NOMO-1 (cell line): ENCODE results near the gene CLDN7.
"Not testable (repeated sequence)": the region's sequence is repeated elsewhere in the genome, so short reads cannot be mapped to it uniquely, and the experiment has no call there.

Source experiments
- DNase-seq, 2 experiments: peaks; one replicate each; lab custom pipeline; 2025; ENCODE audit not compliant: unreplicated experiment in 2 of 2; lab: John Stamatoyannopoulos, UW

CLDN7 gene

DNA sequence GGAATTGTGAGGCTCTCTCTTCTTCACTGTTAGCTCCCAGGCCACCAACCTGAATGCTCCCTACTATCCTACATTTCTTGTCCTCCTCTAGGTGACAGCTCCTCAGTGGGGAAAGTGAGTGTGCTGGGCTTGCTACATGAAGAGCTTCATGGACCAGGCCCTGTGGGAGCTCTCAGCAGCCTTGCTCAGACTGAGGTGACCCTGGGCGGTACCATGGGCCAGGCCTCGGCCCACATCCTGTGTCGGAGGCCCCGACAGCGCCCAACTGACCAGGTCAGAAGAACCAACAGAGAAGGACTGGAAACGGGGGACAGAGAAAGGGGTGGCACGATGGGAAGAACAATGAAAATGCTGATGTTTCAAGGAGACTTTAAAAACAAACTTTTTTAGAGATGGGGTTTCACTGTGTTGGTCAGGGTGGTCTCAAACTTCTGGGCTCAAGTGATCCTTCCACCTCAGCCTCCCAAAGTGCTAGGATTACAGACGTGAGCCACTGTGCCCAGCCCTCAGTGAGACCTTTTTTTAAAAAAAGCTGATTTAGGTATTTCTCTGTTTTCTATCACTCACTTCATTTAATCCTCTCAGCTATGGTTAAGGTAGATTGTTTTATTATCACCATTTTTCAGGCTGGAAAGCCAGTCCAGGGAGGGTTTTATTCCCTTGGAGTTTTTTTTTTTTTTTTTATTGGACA is 5.4 kb downstream of the CLDN7 start:
- DNase-seq: no peak

DNA sequence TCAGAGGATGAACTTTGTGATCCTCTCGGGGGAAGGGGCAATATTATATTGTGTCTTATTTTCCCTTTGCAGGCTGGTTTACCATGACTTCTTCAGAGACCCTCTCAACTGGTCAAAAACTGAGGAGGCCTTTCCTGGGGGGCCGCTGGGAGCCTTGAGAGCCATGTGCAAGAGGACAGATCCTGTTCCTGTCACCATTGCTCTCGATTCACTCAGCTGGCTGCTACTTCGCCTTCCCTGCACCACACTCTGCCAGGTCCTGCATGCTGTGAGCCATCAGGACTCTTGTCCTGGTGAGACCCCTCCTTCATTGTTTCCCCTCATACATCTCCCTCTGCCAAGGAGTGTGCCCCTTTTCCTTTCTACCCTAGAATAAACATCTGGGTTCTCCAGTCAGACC is 7.8 kb downstream of the CLDN7 start:
- DNase-seq: no peak

DNA sequence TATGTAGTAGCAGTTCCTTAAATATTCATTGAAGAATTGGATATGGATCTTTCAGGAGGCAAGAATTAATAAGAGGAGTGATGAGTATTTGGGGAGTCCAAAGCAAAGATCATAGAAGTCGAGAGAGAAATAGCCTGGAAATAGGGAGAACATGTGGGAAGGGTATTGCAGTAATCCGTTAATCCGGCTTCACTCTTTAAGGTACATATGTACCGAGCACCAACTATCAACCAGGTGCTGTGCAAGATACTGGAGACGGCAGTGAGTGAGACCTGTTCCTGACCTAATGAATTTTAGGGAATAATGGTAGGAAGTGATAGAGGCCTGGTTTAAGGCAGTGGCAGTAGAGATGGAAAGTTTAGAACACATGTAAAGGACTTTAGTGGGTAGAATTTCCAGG is 9.2 kb downstream of the CLDN7 start:
- no peak for DNase-seq

DNA sequence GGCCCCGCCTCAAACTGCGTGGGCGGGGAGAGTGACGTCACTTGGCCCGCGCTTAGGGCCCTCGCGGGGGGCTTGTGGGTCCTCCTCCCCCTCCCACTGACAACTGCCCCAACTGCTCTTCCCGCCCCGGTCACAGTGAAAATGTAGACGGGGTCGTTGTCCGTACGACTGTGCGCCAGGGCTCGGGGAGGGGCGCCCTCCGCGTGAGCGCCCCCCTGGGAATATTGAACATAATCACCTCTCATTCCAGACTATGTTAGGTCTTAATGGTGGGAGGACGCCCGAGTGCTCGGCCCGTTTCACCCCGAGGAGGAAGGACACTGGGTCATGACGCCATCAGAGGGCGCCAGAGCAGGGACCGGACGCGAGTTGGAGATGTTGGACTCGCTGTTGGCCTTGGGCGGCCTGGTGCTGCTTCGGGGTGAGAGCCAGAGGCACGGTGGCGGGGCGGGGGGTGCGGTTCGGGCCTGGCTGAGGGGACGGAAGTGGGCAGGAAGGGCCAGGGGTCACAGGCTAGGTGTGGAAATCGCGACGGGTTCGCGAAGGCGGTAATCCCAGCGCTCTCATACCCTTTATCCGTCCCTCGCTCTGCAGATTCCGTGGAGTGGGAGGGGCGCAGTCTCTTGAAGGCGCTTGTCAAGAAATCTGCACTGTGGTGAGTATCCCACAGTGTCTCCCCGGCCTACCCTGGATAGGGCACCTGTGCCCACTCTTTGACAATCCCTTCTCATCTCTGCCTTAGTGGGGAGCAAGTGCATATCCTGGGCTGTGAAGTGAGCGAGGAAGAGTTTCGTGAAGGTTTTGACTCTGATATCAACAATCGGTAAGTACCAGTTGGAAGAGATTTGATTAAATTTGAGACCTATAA is 9.9 kb downstream of the CLDN7 start, which contains the start of gene ELP5:
Gene ELP5, plus strand, starts transcription at position 40 of the 868 bp plus-strand sequence. Its CDS starts 336 bp downstream, at position 376.
- DNase-seq: peak; percentile 89 to 90

DNA sequence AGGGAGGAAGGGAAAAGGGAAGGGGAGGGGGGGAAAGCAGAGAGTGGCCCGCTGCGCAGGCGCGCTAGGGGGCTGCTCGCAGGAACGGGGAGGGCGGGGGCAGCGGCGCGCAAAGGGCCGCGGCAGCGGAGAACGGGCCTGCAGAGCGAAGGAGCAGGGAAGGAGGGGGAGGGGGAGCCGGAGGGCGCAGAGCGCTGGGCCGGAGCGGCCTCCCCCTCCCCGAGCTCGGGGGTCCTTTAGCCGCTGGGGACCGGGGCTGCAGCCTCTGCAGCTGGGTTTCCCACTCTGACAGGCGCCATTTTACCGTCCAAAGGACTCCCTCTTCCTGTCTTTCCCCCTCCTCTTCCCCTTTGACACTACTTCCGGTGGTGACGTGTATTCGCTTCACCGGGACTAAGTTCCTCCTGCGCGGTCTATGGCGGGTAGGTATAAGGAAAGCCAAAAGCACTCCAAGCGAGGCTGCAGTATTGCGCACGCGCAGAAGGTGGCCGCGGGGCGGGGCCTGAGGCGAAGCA is 10.6 kb downstream of the CLDN7 start, which contains the start of gene CTDNEP1:
Gene CTDNEP1, minus strand, starts transcription at position 74 of the 515 bp plus-strand sequence. CDS start 438 bp downstream, outside the sequence.
- peak; percentile 95 to 98 for DNase-seq

DNA sequence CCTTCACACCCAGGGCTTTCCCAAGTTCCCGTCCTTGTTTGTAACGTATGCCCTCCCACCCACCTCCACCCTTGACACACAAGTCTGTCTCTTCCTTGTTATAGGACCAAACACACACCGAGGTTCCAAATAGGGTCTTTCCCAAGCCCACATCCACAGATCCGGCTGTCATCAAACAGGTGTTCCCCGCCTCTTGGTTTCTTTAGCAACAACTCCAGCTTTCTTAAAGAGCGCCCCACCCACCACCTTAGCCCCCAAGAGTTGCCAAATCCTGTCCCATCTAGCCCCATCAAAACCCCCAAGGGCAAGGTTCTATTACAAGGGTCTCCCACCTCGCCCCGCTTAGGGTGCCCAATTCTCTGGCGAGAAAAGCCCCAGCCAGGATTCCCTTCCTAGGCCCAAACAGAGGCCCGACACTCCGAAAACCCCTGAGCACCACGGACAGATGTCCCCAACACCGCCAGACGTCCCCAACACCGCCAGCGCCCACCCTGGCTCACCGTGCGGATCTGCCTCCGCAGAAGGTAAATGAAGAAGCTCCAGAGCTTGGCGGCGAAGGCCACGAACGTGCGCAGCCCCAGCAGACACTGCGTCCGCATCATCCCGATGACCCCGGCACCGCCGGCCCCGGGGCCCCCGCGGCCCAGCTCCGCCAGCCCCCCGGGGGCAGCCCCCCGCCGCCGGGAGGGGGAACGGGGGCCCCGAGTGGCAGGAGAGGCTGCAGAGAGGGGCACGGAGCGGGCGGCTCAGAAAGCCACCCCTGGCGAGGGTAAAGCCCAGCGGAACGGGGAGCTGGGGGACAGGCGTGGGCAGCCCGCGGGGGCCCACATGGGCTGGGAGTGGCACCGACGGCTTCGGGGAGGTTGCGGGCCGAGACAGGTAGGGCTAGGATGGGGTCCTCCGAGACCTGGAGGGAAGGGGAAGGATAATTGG is 11.3 kb downstream of the CLDN7 start:
- no peak for DNase-seq

DNA sequence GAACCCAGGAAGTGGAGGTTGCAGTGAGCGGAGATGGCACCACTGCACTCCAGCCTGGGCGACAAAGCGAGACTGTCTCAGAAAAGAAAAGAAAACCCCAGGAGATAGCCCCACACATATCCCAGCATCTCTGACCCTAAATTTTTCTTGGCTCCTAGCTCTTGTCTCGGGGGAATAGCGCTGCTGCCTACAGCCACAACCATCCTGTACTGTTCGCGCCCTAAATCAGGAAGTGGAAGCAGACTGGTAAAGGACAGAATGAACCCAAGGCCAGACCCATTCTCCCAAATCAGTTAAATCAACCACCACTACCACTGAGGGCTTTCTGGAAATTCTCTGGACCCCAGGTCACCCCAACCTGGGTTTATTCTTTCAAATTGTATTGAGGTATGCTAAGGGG is 12.4 kb downstream of the CLDN7 start:
- DNase-seq: peak; percentile 28 to 55

DNA sequence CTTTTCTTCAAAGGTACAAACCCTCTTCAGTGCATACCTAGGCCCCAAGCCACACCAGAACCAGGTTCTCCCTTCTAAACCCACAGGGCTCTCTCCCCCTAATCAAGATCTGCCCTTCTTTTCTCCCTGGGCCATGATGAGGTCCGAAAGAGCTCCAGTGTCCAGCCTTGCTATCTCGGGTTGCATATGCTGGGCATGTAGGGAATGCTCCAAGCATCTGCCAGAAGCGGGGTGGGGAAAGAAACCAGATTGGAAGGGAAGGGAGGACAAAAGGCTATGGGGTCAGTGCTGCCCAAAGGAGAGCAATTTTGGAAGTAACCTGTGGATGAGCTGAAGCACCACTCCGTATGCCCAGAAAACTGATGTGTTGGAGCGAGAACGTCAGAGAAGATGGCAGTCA is 13.1 kb downstream of the CLDN7 start:
- DNase-seq: no peak

DNA sequence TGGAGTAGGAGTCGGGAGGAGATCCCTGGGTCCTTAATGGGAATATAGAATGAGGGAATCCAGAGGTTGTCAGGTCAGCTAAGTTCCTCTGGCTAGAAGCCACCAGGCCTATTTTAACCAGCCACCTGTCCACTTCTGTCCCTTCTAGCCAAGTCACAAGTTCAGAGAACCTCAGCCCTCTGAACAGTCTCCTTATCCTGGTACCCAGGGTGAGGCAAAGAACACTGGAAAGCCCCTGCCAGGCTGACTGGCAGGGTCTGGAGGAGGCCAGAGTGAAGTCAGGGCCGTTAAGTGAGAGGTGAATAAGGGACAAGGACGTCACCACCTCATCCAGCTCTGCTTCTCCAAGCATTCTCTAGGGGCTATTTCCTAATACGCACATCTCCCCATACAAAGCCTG is 13.5 kb downstream of the CLDN7 start:
- no peak for DNase-seq

DNA sequence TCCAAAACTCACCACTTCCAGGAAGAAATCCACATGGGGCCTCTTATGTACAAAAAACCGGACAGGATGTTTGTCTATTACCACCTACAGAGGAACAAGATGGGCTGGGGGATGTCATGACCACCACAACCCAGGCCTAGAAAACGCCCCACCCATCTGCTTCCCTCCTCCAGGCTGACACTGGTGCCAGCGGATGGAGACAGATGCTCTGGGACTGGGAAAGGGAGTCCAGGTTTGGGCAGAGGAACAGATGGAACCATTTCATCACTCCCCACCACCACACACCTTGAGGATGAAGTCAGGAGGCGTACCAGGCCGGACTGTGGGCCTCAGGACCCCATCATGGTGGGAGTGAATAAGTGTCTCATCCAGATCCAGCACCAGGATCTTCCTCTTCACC is 15.5 kb downstream of the CLDN7 start:
- DNase-seq: no peak

DNA sequence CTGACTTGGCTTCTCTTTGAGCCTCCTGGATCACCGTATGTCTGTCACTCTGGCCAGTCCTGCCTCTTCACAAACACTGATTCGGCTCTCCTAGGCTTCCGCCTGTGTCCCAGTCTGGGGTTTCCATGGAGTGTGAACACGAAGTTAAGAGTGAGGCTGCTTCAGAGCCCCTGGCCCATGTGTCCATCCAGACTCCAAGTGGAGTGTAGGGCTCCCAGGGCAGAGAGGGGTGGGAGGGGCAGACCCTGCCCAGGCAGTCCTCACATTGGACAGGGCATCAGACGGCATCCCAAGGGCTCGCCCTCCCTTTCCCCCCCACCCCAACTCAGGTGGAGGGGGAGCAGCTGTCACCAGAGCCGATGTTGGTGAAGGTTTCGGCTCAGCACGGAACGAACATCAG is 18.4 kb downstream of the CLDN7 start:
- not testable (repeated sequence) for DNase-seq

DNA sequence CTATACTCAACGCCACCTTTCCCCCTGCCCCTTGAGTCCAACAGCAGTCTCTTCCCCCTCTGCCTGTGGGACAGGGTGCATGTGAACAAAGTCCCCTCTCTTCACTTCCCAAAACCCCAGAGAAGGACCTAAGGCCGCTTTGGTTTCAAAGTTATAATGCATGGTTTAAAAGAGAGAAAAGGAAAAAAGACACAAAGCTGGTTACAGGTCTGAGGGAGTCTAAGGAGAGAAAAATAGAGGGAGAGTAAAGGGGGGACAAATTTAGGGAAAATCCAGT is 18.9 kb downstream of the CLDN7 start:
- no peak for DNase-seq

DNA sequence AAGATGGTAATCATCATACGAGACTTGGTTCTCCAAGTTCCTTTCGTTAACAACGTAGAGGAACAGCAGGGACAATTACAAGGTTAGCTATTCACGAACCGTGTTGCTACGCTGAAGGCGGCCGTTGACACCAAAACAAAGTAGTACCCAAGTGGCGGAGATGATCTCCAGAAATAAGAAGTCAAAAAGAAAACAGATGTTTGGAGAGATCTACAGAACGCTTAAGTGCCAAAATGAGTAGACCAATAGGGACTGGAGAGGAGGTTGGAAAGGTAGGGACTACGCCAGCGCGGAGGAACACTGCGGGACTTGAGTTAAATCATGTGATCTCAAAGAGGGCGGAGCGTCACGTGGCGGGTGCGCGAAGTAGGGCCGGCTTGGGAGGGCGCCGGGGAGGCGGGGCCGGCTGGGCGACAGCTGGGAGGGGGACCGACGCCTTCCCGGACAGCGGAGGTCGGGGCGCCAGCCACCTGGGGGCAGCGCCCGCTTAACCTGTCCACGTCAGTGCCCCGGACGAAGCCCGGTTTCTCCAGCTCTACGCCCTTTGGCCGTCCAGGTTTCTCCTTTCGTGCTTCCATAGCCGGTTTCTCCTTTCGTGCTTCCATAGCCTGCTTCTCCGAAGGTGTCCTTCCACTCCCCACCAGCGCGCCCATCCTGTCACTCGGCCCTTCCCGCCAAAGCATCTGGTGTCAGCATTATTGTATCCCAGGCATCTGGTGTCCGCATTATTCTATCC is 19.4 kb downstream of the CLDN7 start:
- DNase-seq: peak; percentile 87 to 88

DNA sequence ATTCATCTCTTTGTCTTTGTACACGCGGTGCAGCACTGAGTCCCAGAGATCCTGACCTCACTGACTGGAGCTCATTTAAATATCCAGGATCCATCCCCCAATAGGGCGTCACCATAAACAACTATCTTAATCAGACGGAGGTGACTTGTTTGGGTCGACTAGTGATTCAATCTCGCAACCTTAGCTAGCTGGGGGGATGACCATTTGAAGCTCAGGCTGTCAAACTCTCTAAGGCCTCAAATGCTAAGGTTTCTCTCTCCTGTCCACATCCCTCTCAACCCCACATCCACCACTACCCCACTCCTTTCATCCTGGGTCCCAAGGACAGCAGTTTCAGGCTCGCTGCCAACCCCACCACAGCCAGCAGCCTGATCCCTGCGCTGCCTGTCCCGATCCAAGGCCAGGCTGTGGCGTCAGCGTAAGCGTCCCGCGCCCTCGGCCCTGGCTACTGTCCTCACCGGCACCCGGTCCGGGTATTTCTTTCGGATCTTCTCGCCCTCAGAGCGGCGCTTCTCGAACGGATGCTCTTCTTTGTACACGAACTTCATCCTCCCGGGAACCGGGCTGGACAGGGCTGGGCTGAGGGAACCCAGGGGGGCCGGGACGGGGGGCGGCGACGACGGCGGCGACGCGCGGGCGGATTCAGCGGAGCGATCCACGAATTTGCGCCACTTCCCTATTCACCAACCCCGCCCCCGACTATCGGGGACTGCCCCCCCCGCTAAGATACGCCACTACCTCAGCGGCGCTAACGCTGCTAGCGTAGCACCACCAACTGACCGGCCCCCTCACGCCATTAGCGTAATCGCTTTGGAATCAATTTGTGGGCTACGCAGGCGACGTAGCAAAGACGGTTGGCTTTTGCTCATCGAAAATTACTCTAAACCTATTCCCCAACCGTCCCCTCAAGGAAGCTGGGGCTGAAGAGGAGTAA is 20.2 kb downstream of the CLDN7 start, which contains the start of gene GABARAP:
Gene GABARAP, minus strand, starts transcription at position 667 of the 934 bp plus-strand sequence. Its CDS starts 119 bp downstream, at position 548.
- DNase-seq: peak; percentile 80 to 88

DNA sequence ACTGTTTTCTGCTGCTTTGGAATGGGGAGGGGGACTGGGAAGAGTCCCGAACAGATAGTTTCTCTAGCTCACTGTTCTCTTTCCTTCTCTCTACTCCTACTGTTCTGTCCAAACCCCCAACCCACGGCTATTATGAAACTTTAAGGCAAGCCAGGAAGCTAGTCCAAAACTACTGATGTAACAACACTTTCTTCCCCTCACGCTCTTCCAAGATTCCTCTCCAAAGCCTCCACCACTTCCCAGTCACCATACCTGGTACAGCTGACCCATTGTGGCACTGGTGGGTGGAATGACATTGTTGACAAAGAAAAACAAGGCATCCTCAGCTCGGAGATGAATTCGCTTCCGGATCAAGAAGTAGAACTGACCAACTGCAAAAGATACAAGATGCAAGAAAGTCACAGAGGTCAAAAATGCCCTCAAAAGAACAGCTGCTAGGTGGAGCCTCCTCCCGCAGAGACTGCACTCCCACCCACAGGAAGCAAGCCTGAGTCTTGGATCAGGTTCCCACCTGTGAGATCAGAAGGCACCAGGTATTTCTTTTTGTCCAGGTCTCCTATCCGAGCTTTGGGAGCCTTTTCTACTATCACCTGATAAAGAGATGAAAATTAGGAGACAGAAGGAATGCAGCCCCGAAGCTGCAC is 21.1 kb downstream of the CLDN7 start:
- no peak for DNase-seq

DNA sequence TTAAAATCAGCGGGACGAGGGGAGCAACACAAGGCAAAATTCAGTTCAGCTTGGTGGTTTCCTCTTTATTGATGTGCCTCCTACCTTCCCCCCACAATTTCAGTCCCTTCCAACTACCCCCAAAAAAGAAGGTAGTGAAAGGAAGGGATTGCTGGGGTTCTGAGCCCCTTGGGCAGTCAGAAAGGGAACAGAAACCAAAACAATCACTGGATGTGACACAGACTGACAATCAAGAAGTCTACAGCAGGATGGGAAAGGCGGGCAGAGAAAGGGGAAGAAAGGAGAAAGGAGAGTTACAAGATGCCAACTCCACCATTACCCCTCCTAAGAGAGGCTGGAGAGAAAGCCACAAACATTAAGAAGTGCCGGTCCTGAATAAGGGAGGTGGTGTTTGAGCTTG is 21.9 kb downstream of the CLDN7 start:
- peak; percentile 76 to 85 for DNase-seq

DNA sequence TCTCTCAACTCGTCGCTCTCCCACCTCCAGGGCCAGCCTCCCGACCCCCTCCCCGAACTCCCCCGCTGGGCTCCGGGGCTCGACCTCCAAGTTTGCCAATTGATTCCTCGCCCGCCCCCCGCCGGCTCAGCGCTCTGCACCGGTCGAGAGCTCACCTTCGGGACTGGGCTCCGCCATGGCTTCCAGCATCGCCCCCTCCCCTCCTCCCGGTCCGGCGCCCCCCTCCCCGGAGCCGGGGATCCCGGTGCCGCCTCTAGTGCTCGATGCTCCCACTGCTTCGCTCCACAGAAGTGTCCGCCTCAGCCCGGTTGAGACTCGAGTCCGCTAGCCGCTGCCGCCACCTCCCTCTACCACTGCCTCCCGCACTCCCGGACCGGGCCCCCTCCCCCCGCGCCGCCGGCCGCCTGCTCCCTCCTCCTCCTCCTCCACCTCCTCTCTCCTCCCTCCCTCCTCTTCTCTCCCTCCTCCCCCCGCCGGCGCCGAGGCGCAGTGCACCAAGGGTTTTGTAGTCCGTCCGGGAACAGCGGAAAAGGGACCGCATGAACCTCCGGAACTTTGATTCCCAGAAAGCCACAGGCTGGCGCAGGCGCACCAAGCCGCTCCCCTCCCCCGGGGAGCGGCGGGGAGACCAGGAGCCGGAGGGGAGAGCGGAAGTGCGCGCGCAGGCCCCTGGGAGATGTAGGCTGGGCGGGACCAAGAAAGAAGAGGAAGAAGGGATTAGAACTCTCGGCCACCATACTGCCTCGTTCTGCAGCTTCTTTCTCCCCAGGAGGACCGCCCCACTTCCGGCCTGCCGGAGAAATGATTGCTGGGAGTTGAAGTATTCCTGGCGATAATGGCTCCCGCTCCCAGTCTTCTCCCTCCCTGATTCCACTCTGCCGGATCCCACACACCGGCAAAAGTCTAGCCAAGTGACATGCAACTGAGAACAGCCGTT is 22.9 kb downstream of the CLDN7 start, which contains the start of gene PHF23:
Gene PHF23, minus strand, starts transcription at position 367 of the 937 bp plus-strand sequence. Its CDS starts 178 bp downstream, at position 189.
- DNase-seq: peak; percentile 97 to 99
